Heart left ventricle (tissue), 16 donors: ENCODE data around the gene ZBTB46. TPM values are rescaled to one million over a fixed set of nuclear protein-coding genes. Genes with fewer than 3 reads are reported as not detected.

Experiments
- ATAC-seq, 4 donors: fragments of 200-7000 bp; cut with Tn5 transposase; one replicate each; pipeline ENCODE4 v1.9.1; 2020 to 2022; ENCODE audit warnings: moderate library complexity in 4 of 4, mild to moderate bottlenecking in 3 of 4, moderate number of reproducible peaks in 1 of 4
- DNase-seq, 5 donors: peaks; one replicate each; pipeline ENCODE4 v3.0.0-alpha.2; 2020
- H3K27ac ChIP-seq, 12 donors: fragments of 200-600 bp; sonication (generic) in 4 of 12; one replicate each; pipeline versions ENCODE4 v1.5.0 to v1.8.0; 2016 to 2022; ENCODE audit warnings: mild to moderate bottlenecking in 2 of 12
- H3K27me3 ChIP-seq, 9 donors: fragments of 200-600 bp; sonication (generic) in 2 of 9; one replicate each; pipeline versions ENCODE4 v1.5.1 to v1.8.0; 2016 to 2022; ENCODE audit warnings: mild to moderate bottlenecking in 3 of 9
- H3K36me3 ChIP-seq, 9 donors: fragments of 200-600 bp; sonication (generic) in 2 of 9; one replicate each; pipeline versions ENCODE4 v1.5.0 to v1.8.0; 2018 to 2022; ENCODE audit warnings: mild to moderate bottlenecking in 2 of 9
- H3K4me1 ChIP-seq, 12 donors: fragments of 200-600 bp; sonication (generic) in 4 of 12; one replicate each; pipeline versions ENCODE4 v1.5.0 to v1.8.0; 2016 to 2022; ENCODE audit warnings: mild to moderate bottlenecking in 3 of 12
- H3K4me3 ChIP-seq, 12 donors: fragments of 200-600 bp; sonication (generic) in 4 of 12; one replicate each; pipeline versions ENCODE4 v1.5.0 to v1.8.0; 2017 to 2022; ENCODE audit warnings: mild to moderate bottlenecking in 9 of 12, moderate library complexity in 4 of 12
- H3K9me3 ChIP-seq, 12 donors: fragments of 200-600 bp; sonication (generic) in 4 of 12; one replicate each; pipeline versions ENCODE4 v1.5.0 to v1.8.0; 2016 to 2022; ENCODE audit warnings: mild to moderate bottlenecking in 1 of 12
- POLR2A ChIP-seq, 2 donors: fragments of 450-650 bp; IDR thresholded peaks; one replicate each; pipeline ENCODE4 v1.6.1; 2017; ENCODE audit warnings: antibody characterized with exemption in 2 of 2, mild to moderate bottlenecking in 2 of 2, moderate library complexity in 2 of 2
- WGBS, 4 donors: extraction: QIAGEN DNeasy Blood & Tissue Kit in 2 of 4; methylation state at CpG; one replicate each; pipeline versions ENCODE4 v1.1.5 to v1.1.7; 2013 to 2018; 5-methylcytosine and 5-hydroxymethylcytosine counted together
- intact Hi-C, 10 donors: fragments of 100-400 bp; cut with DNase I; formaldehyde crosslinking; loops; one replicate each; pipeline versions ENCODE4 v1.11.1 to v1.14.2; 2022
- polyA plus RNA-seq, 2 donors: library from polyadenylated mRNA; stranded (reverse); fragments of 200-250 nt; gene quantifications; one replicate each; pipeline ENCODE4 v1.2.3, GENCODE V29; 2013
- total RNA-seq, 9 donors: library from RNA; depleted of rRNA in 2 of 9; stranded (reverse); fragments of >200 nt in 2 of 9; fragmentation: NEBNext Ultra II Directional in 3 of 9; extraction: Animal tissue kit (Norgen Biotek cat#: 25700) in 3 of 9; gene quantifications; one replicate each; pipeline versions ENCODE4 v1.1.0 to v1.2.4, GENCODE V29; 2016 to 2023
- TF ChIP-seq, protein P1 (sequence below), 12 donors: fragments of 200-600 bp; sonication (generic) in 4 of 12; IDR thresholded peaks; one replicate each; pipeline versions ENCODE4 v1.5.0 to v1.8.0; 2018 to 2022; ENCODE audit warnings: antibody characterized with exemption in 12 of 12, mild to moderate bottlenecking in 5 of 12
- donor health status: ischemic (EF 13 %, LVEDD 7.1; RV severe dilation, severe dysfunction).
- donor health status: healthy with polysubstance abuse.
- donor health status: DM: no; HTN: yes; CAD: no.
- donor health status: DM: no; HTN: no; CAD: no.
- donor health status: ischemic (EF 25% LVEDD 6.9; RV normal size, moderate dysfunction).
- donor health status: ischemic (EF 25% LVEDD 5.7; RV mildly dilated, moderate dysfunction).
- donor health status: healthy.
- donor health status: DM: yes; HTN: yes; CAD: no.
- donor health status: ischemic (EF 35%, LVEDD 5.7; RV mildly dilated, moderate dysfunction).
- donor health status: nonischemic (EF 11% LVEDD 7.7; RV severe dilation, severe dysfunction).
- donor health status: DM: yes; HTN: yes; CAD: no.
- donor health status: PGD.
- donor health status: ischemic (EF 29% LVEDD 5.4; RV normal size, mild dysfunction).
- donor health status: nonischemic (EF 23%, LVEDD 6.1; RV moderate dilation, normal function).

The ZBTB46 gene
- total and polyA plus RNA-seq, 11 donors: 6.6 to 27.4 (median 14.3) TPM

DNA sequence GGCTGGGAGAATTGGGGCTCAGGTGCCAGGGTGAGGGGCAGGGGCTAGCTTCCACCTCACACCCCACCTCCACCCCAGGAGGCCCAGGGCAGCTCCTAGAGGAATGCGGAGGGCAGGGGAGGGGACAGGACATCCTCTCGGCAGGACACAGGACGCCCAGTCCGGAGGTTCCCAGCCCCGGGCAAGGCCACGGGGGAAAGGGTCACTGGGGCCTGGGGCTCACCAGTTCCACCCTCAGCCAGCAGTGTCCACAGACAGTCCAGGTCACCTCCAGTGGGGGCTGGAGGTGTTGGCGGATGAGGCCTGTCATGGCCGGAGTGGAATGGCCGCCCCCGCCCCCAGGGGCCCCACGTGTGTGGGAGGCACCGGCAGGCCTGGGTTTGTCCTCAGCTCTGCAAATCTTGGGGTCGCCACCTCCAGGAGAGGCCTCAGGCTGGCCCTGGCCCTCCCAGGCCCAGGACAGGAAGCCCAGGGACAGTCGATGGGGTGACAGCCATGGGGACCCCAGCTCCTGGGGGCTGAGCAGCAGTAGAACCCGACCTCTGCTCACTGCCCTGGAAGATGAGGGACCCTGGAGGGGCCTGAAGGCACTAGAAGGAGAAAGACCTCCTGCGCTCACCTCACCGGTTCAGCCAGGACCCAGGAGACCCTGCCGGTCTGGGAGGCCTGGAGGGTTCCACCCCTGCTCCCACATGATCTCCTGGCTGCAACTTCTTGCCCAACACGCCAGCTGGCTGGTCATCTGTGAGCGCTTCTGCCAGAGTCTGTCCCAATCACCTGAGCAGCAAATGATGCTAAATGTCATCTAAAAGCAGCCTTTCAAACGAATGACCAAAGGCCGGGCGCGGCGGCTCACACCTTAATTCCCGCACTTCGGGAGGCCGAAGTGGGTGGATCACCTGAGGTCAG, 17.2 kb upstream of the ZBTB46 start:
- Histone ChIP-seq H3K27ac (peak overlapping the region; percentile 71 to 96 (median 84)), H3K27me3 (peaks cover 0 to 32% (median 0%) of the 10 kb centered on the region in 9 donors), H3K36me3 (no peaks in the 10 kb centered on the region), H3K4me1 (peaks cover 0 to 62% (median 45%) of the 10 kb centered on the region in 12 donors), H3K4me3 (no peak overlapping the region), H3K9me3 (no peaks in the 10 kb centered on the region)
- DNase-seq (peak in 4 of 5 donors; percentile 61 to 73 (median 66)), ATAC-seq (peak; percentile 15 to 52 (median 38))
- 63 to 79% (median 71%) methylated on average over 18 to 28 of the region's 28 CpGs for WGBS, 4 donors
- TF ChIP-seq, protein P1, sequence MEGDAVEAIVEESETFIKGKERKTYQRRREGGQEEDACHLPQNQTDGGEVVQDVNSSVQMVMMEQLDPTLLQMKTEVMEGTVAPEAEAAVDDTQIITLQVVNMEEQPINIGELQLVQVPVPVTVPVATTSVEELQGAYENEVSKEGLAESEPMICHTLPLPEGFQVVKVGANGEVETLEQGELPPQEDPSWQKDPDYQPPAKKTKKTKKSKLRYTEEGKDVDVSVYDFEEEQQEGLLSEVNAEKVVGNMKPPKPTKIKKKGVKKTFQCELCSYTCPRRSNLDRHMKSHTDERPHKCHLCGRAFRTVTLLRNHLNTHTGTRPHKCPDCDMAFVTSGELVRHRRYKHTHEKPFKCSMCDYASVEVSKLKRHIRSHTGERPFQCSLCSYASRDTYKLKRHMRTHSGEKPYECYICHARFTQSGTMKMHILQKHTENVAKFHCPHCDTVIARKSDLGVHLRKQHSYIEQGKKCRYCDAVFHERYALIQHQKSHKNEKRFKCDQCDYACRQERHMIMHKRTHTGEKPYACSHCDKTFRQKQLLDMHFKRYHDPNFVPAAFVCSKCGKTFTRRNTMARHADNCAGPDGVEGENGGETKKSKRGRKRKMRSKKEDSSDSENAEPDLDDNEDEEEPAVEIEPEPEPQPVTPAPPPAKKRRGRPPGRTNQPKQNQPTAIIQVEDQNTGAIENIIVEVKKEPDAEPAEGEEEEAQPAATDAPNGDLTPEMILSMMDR (IDR thresholded peaks at IDR 0.05): no peak
- no peak for TF ChIP-seq POLR2A (IDR thresholded peaks at IDR 0.05)
- intact Hi-C loops: no loop called here

DNA sequence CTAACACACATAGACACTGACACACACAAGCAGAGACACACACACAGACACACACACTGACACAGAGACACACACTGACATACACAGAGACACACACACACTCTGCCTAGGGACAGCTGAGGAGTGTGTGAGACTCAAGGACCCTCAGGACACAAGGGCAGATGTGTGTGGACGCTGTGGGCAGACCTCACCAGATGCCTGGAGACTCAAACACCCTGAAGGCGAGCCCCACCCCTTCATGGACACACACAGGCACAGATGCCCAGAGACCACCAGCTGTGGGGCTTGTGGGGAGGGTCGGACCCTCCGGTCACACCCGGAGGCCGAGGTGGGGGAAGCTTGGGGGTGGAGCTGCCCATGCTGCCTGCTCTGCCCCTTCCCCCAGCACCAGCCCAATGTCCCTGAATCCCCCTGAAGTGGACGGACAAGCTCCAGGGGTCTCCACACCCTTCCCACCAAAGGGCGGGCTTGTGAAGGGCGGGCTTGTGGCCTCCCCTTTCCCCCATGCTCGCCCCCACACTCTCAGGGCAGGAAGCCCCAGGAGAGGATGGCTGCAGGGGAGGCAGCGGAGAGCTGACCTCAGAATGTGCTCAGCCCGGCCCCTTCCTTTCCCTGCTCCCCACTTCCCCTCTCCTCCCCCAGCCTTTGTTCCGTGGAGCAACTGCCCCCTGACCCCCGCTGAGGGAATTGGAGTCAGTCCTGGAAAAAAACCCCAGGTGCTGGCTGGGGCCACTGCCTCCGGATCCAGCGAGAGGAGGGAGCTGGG, 16.4 kb upstream of the ZBTB46 start:
- DNase-seq (peak; percentile 61 to 72 (median 64)), ATAC-seq (peak; percentile 27 to 66 (median 34))
- H3K9me3 ChIP-seq: no peaks in the 10 kb centered on the region
- peak overlapping the region; percentile 71 to 96 (median 84) for H3K27ac ChIP-seq
- WGBS, 4 donors: 29 to 55% (median 38%) methylated on average over 8 to 16 of the region's 16 CpGs
- TF ChIP-seq, protein P1 (IDR thresholded peaks at IDR 0.05): no peak
- no peak for TF ChIP-seq POLR2A (IDR thresholded peaks at IDR 0.05)
- peaks cover 0 to 33% (median 0%) of the 10 kb centered on the region in 9 donors for H3K27me3 ChIP-seq
- intact Hi-C loops: loop anchor here in 1 of 10 donors (2.0 kb wide), 1 partner anchor 15 kb away; no protein-coding TSS in a partner anchor
- peaks cover 0 to 56% (median 44%) of the 10 kb centered on the region in 12 donors for H3K4me1 ChIP-seq
- H3K36me3 ChIP-seq: no peaks in the 10 kb centered on the region
- H3K4me3 ChIP-seq: peak overlapping the region in 2 of 12 donors; percentile 3 to 12

DNA sequence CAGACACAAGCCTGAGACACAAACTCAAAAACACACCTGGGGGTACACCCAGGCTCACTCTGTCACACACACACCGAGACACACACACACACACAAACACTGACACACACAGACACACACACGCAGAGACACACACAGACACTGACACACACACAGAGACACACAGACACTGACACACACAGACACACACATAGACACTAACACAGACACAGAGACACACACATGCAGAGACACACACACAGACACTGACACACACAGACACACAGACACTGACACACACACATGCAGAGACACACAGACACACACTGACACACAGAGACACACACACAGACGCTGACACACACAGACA, 15.8 kb upstream of the ZBTB46 start:
- Histone ChIP-seq H3K27me3 (peaks cover 0 to 33% (median 0%) of the 10 kb centered on the region in 9 donors), H3K4me1 (peaks cover 0 to 53% (median 44%) of the 10 kb centered on the region in 12 donors), H3K4me3 (peak overlapping the region in 1 of 12 donors; percentile 50), H3K36me3 (no peaks in the 10 kb centered on the region), H3K27ac (peak overlapping the region; percentile 71 to 96 (median 84)), H3K9me3 (no peaks in the 10 kb centered on the region)
- 29 to 44% (median 33%) methylated on average over 2 to 3 of the region's 3 CpGs for WGBS, 4 donors
- TF ChIP-seq, protein P1 (IDR thresholded peaks at IDR 0.05): no peak
- TF ChIP-seq POLR2A (IDR thresholded peaks at IDR 0.05): no peak
- DNase-seq (no peak), ATAC-seq (no peak)
- intact Hi-C loops: loop anchor here in 2 of 10 donors (1.0 to 2.0 kb wide), 2 partner anchors 11 to 14 kb away; no protein-coding TSS in a partner anchor
